Activated naive CD4-positive, alpha-beta T cell treated with anti-CD3 and anti-CD28 coated beads, Interleukin-2, amount 50 U/mL, for 16 hours (primary cell): ENCODE data around the gene STAC.

ENCODE experiments used
- DNase-seq: peaks from one replicate; pipeline ENCODE4 v3.0.0-alpha.2; 2020

Gene STAC

GRCh38 chr3:36380221-36381031, at the start of gene STAC:
TSS of gene STAC (plus strand) at chr3:36380504. CDS start at chr3:36380644, 140 bp downstream.
- no peak for DNase-seq

DNA sequence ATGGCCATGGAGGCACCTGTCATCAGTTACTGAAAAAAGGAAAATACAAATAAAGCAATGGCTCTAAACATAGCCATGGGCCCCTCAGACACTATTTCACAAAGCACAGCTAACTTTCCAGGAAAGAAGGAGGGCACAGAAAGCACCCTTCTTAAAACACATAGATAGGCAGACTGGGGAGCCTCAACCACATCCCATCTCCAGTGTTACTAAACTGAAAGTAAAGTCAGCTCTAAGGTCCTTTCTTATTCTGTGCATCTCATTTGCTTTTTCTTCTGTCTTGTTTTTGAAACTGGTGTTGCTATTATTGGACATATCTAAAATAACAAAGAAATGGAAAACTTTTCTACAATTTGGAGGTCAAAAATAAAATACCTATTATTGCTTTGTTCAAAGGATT, 48.2 kb upstream of the STAC start:
- no peak for DNase-seq

GRCh38 chr3:36362216-36362615, 18.1 kb upstream of the STAC start:
- DNase-seq: no peak

DNA sequence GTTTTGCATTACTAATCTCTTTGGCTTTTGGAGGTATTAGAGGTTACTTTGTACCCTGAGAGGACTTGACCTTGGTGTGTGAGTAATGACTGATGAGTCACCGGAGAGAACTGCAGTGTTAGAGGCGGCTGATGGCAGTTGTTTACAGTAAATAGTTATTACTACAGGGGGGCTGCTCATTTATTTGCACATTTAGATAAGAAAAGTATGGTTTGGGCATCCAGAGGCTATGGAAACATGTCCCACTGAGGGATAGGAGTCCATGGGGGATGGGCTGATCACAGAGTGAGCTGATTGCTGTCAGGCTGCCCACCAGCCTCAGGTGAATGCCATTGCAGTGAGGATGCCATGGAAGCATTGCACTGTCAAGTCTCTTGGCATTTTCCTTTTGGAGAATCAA, 17.3 kb upstream of the STAC start:
- DNase-seq: no peak

GRCh38 chr3:36364260-36364659, 16.0 kb upstream of the STAC start:
- no peak for DNase-seq

DNA sequence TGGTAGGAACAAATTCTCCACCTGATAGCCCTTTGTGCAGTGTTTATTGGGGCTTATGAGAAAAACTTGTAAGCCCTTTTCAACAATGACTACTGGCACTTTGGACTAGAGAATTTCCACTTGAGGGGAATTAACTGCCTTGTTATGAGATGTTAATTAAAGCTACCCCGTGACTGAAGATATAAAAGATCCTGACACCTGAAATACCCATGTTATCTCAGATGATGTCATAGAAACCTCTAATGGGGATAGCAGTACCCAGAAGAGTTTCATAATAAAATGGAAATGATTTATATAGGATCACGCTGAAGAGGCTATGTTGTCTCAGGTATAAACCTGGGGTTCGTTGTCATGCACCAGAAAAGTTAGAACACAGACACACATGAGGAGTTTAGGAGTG, 14.5 kb upstream of the STAC start:
- DNase-seq: no peak

DNA sequence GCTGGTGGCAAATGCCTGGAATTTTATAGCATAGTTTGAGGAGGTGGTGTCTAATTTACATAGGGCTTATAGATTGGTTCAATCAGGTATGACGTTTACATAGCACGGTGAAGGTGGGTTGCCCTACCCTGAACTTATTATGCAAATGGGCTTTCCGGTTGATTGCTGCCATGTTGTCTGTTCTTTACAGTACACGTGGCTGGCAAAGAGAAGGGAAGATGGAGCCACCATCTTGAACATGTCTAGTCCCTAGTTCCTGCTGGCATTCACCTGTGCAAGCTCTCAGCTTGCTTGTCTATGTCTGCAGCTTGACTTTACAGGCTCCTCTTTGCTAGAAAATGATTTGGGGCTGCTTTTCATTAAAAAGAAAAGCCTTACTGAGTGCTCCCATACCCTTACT, 14.0 kb upstream of the STAC start:
- DNase-seq: no peak

DNA sequence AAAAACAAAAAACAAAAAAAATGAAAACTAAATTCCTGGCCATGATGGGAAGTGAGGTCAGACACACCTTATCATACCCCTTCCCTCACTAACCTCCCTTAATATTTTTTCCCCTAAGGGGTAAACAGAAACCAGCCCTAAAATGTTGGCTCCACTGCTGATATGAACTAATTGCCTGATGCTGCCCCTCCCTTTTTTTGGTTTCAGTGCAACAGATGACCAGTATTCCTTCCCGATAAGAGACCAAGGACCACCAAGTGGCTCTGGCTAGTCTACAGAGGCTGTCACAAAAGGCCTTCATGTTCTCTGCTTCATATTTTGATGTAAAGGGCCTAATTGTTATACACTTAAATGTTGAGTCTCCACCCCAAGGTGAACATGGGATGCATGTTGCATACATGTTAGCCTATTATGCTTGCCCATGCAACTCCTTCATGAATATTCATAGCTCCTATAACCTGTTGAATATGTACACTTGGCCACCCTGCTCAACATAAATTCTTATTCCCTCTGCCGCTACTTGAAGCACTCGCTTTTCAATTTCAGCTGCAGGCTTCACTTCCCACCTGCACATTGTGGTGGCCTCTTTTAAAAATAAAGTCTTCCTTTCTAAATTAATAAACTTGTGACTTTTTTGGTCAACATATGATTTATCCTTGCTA, 12.3 kb upstream of the STAC start:
- DNase-seq: no peak

DNA sequence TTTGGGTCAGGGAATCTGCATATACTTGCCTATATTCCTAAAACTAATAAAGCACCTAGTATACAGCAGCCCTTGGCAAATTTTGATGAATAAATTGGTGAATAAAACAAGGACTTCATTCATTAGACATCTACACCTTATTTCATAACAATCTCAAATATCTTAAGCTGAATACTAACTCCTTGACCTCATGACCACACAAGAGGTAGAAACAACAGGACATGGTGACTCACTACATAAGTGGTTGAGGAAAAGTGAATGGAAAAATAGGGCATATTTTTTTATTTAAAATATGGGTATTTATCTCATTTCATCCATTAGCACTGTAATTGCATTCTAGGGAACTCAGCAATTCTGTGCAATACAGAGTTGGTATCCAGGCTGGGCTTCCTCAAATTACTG, 7.8 kb upstream of the STAC start:
- no peak for DNase-seq

DNA sequence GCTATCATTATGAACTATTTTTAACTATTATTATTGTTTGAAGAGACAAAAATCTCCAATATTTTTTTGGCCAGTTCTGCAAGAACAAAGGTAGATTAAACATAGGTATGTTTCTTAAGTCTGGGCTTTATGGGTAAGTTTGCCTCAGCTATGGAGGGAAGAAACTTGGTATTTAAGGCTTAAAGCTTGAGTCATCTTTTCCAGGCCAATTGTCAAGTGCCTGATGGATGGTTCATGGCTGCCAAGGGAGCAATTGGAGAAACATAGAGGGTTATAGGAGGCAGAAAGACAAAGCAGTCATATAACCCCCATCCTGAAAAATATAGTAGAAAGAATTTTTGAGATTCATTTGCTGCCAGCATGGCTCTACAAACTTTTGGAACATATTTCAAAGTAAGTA, 7.2 kb upstream of the STAC start:
- DNase-seq: no peak

DNA sequence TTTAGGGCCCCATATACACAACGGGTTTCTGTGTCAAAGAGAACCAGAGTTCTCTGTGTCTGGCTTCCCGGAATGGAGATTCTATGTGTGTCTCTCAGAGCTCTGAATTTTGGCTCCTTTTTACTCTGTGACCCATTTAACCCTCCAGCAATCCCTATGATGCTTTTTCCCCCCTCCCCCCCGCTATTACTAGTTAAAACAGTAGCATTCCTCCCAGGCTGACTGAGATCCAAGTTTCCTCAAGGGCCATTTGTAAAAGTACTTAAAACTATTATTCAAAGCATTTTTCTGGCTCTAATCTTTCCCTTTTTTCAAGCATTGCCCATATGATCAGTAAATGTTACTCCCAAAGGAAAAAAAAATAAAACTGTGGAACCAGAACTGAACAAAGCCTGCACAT, 6.6 kb upstream of the STAC start:
- no peak for DNase-seq

GRCh38 chr3:36379872-36380220, 458 bp upstream of the STAC start:
- DNase-seq: no peak

DNA sequence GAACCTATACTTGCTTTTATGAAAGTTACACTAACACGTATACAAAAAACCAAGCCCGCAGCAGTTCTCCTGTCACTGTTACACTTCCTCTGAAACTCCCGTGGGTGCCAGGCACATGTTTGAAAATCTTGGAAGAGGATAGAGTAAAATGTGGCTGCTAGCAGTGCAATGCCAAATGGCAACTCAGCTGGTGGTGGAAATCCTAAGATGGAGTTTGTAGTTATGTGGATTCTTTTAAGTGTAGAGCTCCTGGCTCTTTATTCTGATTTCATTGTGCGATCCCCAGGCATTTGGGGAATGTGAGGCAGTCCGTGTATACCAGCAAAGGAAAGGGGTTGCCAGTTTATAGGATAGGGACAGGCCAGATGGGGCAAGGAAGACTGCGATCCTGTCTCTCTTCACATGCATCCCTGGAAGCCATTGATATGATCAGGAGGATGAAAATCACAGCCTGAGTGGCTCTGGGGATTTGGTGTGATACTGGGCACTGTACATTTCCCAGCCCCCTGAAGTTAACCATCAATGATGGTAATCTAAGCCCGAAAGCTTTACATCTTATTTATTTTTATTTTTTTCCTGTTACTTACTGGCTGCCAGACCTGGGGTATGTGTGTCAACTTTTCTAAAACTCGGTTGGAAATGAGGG, 1.1 kb downstream of the STAC start:
- no peak for DNase-seq

DNA sequence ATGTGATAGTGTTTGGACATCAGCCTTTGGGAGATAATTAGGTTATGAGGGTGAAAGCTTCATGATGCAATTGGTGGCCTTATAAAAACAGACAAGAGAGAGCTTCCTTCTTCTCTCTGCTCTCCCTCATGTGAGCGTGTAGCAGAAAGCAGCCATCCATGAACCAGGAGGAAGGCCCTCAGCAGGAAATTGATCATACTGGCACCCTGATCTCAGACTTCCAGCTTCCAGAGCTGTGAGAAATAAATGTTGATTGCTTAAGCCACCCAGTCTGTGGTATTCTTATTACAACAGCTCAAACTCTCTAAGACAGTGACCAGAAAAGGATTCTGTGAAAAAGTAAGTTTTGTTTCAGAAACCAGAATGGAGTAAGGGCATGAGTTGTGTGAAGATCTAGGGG, 13.3 kb downstream of the STAC start:
- no peak for DNase-seq

GRCh38 chr3:36394176-36394575, 13.9 kb downstream of the STAC start:
- DNase-seq: no peak

DNA sequence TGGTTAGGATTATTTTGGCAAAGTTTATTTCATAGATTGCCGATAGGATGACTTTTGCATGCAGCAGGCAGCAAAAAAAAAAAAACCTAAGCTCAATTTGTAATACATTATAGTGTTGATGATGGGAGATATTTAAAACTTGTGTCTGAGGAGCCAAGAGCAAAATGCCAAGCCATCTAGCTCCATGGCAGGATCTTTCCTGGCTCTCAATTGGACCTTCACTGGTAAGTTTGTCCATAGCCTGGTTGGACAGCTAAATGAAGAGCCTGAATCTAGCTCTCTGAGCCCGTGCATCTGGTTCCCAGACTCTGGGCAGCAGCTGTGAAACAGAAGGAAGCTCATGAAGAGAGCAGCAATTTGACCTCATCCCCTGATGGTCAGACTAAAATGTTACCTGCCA, 17.5 kb downstream of the STAC start:
- no peak for DNase-seq

GRCh38 chr3:36399933-36400332, 19.6 kb downstream of the STAC start:
- DNase-seq: no peak

DNA sequence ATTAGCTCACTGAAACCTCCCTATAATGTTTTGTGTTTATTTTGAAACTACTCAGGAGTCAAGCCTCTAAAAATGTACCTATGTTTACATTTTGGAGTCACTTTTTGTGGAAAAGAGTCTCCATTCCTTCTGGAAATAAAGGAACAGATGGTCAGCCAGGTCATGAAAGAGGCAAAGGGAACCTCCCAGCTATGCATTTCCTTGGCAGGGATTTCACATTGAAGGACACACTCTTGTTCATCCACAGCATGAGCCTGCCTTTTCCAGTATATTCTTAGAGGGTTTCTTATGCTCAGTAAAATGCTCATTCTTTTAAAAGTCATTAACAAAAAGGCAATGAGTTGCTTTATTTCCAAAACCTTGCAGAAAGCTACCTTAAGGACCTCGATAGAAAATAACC, 20.8 kb downstream of the STAC start:
- no peak for DNase-seq

DNA sequence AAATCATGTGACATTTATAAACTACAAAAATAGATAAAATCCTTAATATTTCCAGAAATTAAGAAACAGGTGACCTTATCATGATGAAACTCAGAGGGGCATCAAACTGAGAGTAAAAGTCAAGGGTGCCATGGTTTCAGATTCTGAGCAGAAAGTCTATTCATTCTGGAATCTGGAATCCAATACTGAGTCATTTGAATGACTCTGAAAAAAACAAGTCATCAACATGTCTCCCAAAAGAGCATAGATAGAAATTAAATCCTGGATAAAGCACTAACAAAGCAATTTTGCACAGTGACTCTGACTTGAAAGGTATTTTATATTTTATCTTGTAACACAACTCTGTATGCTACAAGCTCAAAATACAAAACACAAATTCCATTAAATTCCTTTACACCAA, 23.4 kb downstream of the STAC start:
- no peak for DNase-seq

GRCh38 chr3:36405190-36405589, 24.9 kb downstream of the STAC start:
- no peak for DNase-seq

- DNase-seq: no peak
Measured at GRCh38 chr3:36408146-36408545, 27.8 kb downstream of the STAC start.

DNA sequence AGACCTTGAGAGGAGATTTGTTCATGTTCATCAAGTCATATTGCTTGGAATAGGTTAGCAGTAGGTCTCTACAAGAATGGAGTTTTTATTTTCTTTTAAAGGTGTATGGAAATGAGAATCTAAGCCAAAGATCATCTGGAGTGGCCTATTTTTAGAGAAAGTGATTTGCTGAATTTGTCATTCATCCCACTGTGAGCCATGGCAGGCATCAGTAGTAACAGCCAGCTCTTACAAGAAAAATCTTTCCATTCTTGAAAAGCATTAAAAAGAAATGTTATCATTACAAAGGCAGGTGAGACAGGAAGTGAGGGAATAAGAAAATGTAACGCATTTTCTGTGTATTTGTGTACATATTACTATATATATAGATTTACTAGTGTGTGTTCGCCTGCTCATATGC, 29.6 kb downstream of the STAC start:
- no peak for DNase-seq

- DNase-seq: no peak
Measured at GRCh38 chr3:36411587-36411986, 31.3 kb downstream of the STAC start.

DNA sequence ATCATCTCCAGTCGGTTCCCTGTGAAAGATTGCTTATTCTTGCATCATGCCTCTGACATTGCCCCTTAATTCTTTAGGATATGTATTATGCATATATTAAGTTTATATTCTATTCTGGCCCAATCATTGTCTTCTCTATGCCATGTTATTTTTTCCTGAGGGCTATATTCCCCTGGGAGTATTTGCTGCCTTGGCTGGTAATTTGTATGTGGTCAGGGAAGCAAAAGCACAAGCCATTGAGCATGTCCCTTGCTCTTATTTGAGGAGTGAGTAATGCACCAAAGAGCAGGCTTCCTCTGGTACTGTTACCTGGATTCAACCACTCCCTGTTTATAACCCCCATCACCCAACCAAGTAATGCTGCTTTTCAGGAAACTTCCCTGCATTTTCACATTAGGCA, 36.3 kb downstream of the STAC start:
- DNase-seq: no peak
